Dedifferentiated amniotic fluid mesenchymal stem cell (primary cell): ENCODE results near the gene TDRD7.

Experiments
- DNase-seq: peaks from one replicate; pipeline ENCODE4 v3.0.0-alpha.2; 2016; ENCODE audit errors: extremely low spot score

TDRD7 gene

DNA sequence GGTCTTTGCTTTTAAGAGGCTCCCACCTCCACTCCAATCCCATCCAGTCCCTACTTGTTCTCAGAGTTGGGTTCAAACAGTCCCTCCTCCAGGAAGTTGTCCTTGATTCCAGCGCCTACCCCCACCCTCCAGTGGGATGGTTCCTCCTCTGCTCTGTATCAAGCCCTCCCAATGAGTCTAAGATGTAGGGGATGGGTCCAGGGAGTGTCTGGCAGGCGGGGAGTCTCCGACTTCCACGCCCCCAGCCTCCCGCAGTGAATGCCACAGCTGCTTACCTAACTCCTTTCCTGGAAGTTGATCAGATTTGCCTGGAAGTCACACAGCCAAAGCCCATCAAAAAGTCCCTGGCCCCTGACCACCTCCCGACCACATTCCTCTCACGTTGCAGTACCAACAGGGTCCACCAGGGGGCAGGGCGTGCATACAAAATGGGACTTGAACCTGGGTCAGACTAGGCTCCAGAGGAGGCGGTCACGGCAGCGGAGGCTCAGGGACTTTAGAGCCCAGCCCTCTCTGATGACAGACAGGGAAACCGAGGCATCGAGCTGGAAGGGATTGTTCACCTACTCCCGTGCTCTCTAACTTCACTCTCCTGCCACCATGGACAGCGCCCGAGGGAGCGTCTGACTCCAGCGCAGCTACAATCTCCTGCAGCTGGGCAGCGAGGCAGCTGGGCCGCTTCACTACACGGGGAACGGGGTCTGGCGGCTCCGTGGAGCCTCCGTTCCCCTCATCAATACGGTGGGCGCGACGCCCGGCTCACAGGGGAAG is 25.0 kb upstream of the TDRD7 start:
- peak; percentile 49 for DNase-seq

- DNase-seq, result no peak
These were observed 24.4 kb upstream of the TDRD7 start for GRCh38 chr9:97387504-97387886.

- DNase-seq, result no peak
These were observed 23.8 kb upstream of the TDRD7 start for GRCh38 chr9:97387936-97388684.

- DNase-seq, result no peak
These were observed 23.1 kb upstream of the TDRD7 start for GRCh38 chr9:97388721-97389238.

DNA sequence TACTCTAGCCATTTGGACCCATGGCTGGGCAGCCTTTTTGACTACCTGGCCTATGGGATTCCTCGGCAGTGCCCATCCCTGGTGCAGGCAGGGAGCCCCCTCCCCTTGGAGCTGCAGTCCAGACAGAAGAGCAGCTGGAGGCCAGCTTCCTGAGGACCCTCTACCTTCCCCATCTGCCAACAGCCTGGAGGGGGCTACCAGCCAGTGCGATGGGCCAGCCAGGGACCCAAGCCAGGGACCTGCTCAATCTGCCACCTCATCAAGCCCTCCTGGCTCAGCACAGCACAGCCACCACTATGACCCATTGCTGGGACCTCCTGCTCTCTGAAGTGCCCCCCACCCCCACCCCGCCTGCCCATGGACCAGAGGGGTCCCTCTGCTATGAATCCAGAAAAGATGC is 22.6 kb upstream of the TDRD7 start:
- DNase-seq, result no peak

GRCh38 chr9:97390791-97391406 is 21.0 kb upstream of the TDRD7 start:
- no peak for DNase-seq

- no peak for DNase-seq
These were observed 17.0 kb upstream of the TDRD7 start for GRCh38 chr9:97394881-97395280.

- no peak for DNase-seq
These were observed 16.2 kb upstream of the TDRD7 start for GRCh38 chr9:97395745-97396144.

DNA sequence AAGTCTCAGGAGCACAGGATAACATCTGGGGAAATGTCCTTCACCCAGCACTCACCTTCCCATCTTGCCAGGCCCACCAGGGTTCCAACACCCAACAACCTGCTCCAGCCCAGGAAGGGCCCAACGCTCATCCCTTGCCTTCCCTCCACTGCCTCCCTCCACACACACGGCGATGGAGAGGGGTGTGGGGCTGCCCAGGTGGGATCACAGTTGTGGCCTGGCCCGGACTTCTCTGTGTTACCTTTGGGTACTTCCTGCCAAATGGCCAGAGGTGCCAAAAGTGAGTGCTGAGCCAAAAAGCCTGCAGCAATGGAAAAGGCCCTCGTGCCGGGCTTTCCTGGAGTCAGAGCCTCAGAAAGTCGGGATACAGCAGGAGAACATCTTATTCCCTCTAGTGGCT is 15.6 kb upstream of the TDRD7 start:
- no peak for DNase-seq

- DNase-seq, result no peak
These were observed 14.7 kb upstream of the TDRD7 start for GRCh38 chr9:97397220-97397619.

GRCh38 chr9:97398999-97399758 is 12.7 kb upstream of the TDRD7 start:
- no peak for DNase-seq

GRCh38 chr9:97403746-97404316 is 8.1 kb upstream of the TDRD7 start:
- DNase-seq, result no peak

- no peak for DNase-seq
These were observed 6.3 kb upstream of the TDRD7 start for GRCh38 chr9:97405551-97405950.

DNA sequence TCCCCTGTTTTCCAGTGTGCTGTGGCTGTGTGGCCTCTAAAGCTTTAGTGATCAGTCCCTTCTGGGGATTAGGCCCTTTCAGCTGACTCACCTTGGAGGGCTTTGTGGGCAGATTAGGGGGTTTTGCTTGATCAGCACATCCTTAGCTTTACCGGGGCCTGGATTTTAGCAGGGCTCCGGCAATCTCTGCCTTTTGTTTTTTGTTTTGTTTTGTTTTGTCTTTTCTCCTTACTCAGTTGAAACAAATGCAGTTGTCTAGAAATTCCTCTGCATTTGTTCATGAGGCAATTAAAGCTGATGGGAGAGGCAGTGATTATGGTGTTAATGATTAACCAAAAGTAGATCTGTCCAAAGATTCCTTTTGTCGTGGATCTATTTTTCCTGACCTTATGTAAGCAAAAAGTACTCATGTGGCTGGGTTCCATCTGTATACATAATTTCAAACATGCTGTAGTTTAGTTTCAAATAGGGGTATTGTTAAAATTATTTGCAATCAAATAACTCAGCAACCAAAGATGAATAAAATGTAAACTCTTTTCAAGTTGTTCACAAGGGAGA is 5.2 kb upstream of the TDRD7 start:
- DNase-seq, result no peak

DNA sequence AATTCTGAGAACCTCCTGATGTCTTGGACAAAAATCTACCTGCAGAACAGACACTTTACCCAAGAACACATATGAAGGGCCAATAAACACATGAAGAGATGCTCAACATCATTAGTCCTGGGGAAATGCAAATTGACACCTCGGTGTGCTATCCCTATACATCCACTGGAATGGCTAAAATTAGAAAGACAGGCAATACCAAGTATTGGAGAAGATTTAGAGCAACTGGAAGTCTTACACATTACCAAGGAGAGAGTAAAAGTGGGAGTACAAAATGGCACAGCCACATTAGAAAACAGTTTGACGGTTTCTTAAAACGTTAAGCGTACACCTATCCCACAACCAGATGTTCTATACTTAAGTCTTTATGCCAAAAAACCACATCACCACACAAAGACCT is 3.3 kb upstream of the TDRD7 start:
- no peak for DNase-seq

DNA sequence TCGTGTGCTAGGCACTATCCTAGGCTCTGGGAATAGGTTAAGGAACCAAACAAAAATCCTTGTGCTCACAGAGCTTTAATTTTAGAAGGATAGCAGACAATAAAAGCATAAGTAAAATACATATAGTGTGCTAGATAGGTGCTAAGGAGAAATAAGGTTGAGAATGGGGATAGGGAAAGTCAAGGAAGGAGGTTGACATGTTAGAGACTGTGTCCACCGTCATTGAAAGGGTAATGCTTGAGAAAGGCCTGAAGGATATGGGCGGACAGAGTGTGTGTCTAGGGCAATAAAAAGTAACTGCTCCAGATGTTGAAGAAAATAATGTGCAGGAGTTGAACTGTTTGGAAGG is 482 bp upstream of the TDRD7 start:
- DNase-seq, result no peak

DNA sequence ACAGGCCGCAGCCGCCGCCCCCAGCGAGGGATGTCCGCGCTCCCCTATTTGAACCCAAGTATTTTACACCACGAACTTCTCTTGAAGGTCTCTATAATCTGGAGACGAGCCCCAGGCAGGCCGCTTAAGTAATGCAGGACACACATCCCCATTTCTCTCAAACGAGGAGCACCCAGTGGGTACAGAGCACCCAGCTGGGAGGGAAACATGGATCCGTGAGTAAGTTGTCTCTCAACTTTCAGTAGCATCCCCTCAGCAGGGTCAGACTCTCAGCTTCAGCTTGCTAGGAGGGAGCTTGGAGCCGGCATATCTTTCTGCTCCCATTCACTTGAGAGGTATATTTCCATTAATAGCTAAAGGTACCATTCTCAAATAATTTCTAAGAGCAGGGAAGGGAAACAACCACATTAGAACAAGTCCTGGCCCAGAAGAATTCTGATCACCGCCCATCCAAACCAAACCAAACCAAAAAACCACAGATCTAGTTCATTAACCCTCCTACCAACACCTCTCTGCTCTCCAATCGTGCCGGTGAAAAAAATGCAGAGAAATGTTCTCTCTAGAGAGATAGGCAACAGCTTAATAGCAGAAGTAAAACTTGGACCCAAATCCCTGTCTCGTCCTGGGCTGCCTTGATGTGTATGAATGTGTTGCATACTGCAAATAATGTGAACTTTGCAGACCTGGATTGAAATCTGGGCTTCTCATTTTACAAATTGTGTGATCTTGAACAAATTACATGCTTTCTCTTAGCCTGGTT is 910 bp downstream of the TDRD7 start:
- DNase-seq, result no peak

GRCh38 chr9:97413462-97413861 is 1.6 kb downstream of the TDRD7 start:
- DNase-seq, result no peak

DNA sequence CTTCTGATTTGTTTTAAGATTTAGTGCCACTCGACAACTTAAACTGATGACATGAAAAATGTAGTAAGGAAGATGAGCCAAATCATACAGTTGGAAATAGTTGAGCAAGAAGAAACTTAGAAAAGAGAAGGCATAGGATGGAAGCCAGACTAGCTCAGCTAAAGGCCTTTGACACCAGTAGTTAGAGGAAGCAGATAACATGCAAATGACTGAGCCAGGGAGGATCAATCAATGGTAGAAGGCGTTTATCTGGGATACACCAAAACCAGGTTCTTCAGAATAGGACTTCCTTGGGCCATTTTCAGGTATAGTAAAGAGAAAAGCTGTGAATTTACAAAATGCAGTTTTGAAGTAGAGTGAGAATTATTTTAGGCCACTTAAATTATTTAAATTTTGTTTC is 3.2 kb downstream of the TDRD7 start:
- DNase-seq, result no peak

- no peak for DNase-seq
These were observed 7.0 kb downstream of the TDRD7 start for GRCh38 chr9:97418880-97419279.
